Measurements from ENCODE around the gene CABLES1.

CABLES1 gene

DNA sequence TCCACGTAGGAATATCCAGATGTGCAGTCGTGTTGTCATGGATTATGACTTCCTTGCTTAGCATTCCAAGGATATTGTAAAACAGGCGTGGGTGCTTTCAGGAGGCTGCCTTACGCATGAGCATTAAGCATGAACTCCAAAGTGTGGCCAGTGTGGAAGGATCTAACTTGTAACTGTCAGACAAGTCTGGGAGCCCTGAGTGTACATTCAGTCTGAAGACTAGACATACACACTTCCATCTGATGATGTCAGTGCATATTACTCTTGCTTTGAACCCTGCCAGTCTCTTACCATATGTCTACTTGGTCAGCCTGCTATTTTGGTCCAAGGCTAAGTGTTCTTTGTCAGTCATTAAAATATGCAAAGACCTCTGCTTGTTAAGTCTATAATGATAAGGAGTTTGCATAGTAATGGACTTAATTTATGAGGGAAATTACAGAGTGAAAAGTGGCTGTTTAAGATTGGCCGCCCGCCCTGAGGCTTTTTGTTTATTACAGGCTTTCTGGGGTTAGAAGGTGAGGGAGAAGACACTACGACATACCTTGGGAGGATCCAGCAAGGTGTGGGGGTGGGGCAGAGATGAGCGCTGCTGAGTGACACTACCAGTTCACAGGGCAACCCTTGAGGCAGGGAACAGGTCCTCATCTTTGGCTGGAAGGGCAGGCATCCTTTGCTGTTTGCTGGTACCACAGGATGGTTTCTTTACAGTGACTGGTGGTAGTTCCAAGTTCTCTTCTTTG, 48.3 kb downstream of the CABLES1 start:
- Histone ChIP-seq H3K4me3 (ENCODE audit: low read depth in 1 of 2, low read length in 2 of 2) (no peak overlapping the region), H4K20me1 (ENCODE audit: insufficient read depth, low read length) (no peaks in the 10 kb centered on the region), H3K27me3 (ENCODE audit: insufficient read depth, low read length, poor library complexity) (no peaks in the 10 kb centered on the region), H3K9ac (ENCODE audit: low read depth, low read length) (no peak overlapping the region), H3K27ac (ENCODE audit: low read length) (no peak overlapping the region), H3K36me3 (ENCODE audit: insufficient read depth, low read length) (no peaks in the 10 kb centered on the region), H3K4me1 (ENCODE audit: insufficient read depth, low read length) (peaks cover 10% of the 10 kb centered on the region), H3K4me2 (ENCODE audit: insufficient read depth, low read length) (no peak overlapping the region), H3K79me2 (ENCODE audit: insufficient read depth, low read length) (no peaks in the 10 kb centered on the region), H3K9me3 (ENCODE audit: insufficient read depth, low read length, severe bottlenecking) (no peaks in the 10 kb centered on the region), H2AFZ (ENCODE audit: low read depth, low read length) (no peak overlapping the region)
- TF ChIP-seq EZH2 (IDR thresholded peaks at IDR 0.05; ENCODE audit: borderline replicate concordance, low read depth, low read length, severe bottlenecking) (no peak), CTCF (IDR thresholded peaks at IDR 0.05; ENCODE audit: borderline replicate concordance, extremely low read depth, low read length, poor library complexity, severe bottlenecking) (no peak)
- DNase-seq: no peak
- ATAC-seq (ENCODE audit: insufficient read depth, low read depth): no peak

DNA sequence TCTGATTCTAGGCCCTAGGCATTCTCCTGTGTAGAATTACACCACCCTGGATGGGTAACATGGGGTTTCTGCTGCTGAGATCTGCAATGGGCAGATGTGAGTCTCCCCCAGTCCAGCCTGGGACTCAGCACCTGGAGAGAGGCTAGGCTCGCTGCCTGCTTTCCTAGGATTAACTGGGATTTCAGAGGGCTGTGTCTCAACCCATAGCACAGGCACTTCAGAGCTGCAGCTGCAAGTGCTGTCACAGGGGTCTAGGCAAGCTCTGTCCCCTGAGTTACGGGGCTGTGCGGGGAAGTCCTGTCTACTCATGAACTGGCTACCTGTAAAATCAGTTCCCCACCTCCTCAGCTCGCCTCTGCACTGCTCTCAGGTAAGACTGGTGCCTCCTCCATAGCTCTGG, 51.5 kb downstream of the CABLES1 start:
- TF ChIP-seq EZH2 (IDR thresholded peaks at IDR 0.05; ENCODE audit: borderline replicate concordance, low read depth, low read length, severe bottlenecking) (no peak), CTCF (IDR thresholded peaks at IDR 0.05; ENCODE audit: borderline replicate concordance, extremely low read depth, low read length, poor library complexity, severe bottlenecking) (no peak)
- Histone ChIP-seq H2AFZ (ENCODE audit: low read depth, low read length) (no peak overlapping the region), H3K36me3 (ENCODE audit: insufficient read depth, low read length) (no peaks in the 10 kb centered on the region), H3K4me2 (ENCODE audit: insufficient read depth, low read length) (no peak overlapping the region), H3K4me3 (ENCODE audit: low read depth in 1 of 2, low read length in 2 of 2) (no peak overlapping the region), H3K27me3 (ENCODE audit: insufficient read depth, low read length, poor library complexity) (no peaks in the 10 kb centered on the region), H3K9me3 (ENCODE audit: insufficient read depth, low read length, severe bottlenecking) (no peaks in the 10 kb centered on the region), H4K20me1 (ENCODE audit: insufficient read depth, low read length) (no peaks in the 10 kb centered on the region), H3K9ac (ENCODE audit: low read depth, low read length) (no peak overlapping the region), H3K4me1 (ENCODE audit: insufficient read depth, low read length) (peaks cover 9% of the 10 kb centered on the region), H3K79me2 (ENCODE audit: insufficient read depth, low read length) (no peaks in the 10 kb centered on the region), H3K27ac (ENCODE audit: low read length) (no peak overlapping the region)
- DNase-seq (no peak), ATAC-seq (ENCODE audit: insufficient read depth, low read depth) (no peak)

GRCh38 chr18:23188068-23188760, 52.9 kb downstream of the CABLES1 start:
- Histone ChIP-seq H3K4me3 (ENCODE audit: low read depth in 1 of 2, low read length in 2 of 2) (no peak overlapping the region), H3K4me2 (ENCODE audit: insufficient read depth, low read length) (no peak overlapping the region), H3K9me3 (ENCODE audit: insufficient read depth, low read length, severe bottlenecking) (no peaks in the 10 kb centered on the region), H3K4me1 (ENCODE audit: insufficient read depth, low read length) (peaks cover 23% of the 10 kb centered on the region), H3K9ac (ENCODE audit: low read depth, low read length) (no peak overlapping the region), H3K27ac (ENCODE audit: low read length) (no peak overlapping the region), H3K27me3 (ENCODE audit: insufficient read depth, low read length, poor library complexity) (no peaks in the 10 kb centered on the region), H3K36me3 (ENCODE audit: insufficient read depth, low read length) (no peaks in the 10 kb centered on the region), H2AFZ (ENCODE audit: low read depth, low read length) (no peak overlapping the region), H4K20me1 (ENCODE audit: insufficient read depth, low read length) (peaks cover 2% of the 10 kb centered on the region; the same call in 1 of the 2 replicates), H3K79me2 (ENCODE audit: insufficient read depth, low read length) (no peaks in the 10 kb centered on the region)
- no peak for TF ChIP-seq EZH2 (IDR thresholded peaks at IDR 0.05; ENCODE audit: borderline replicate concordance, low read depth, low read length, severe bottlenecking)
- no peak for TF ChIP-seq CTCF (IDR thresholded peaks at IDR 0.05; ENCODE audit: borderline replicate concordance, extremely low read depth, low read length, poor library complexity, severe bottlenecking)
- no peak for DNase-seq
- no peak for ATAC-seq (ENCODE audit: insufficient read depth, low read depth)
